Mucosa of descending colon (tissue), 3 donors: ENCODE data around the gene TAF4. TPM values are rescaled to one million over a fixed set of nuclear protein-coding genes. Genes with fewer than 3 reads are reported as not detected.
"Not testable (repeated sequence)": the region's sequence is repeated elsewhere in the genome, so short reads cannot be mapped to it uniquely, and the experiment has no call there.

ENCODE experiments used
- ATAC-seq: fragments of 200-7000 bp; cut with Tn5 transposase; one replicate; pipeline ENCODE4 v1.9.1; 2020; ENCODE audit warnings: mild to moderate bottlenecking, moderate library complexity
- DNase-seq, 3 donors: peaks; one replicate each; pipeline ENCODE4 v3.0.0-alpha.2; 2020
- H3K36me3 ChIP-seq: fragments of 200-600 bp; one replicate; pipeline ENCODE4 v1.8.0; 2021; ENCODE audit warnings: low read depth, mild to moderate bottlenecking
- H3K4me1 ChIP-seq: fragments of 200-600 bp; one replicate; pipeline ENCODE4 v1.8.0; 2021; ENCODE audit warnings: low read depth, mild to moderate bottlenecking
- H3K4me3 ChIP-seq: fragments of 200-600 bp; one replicate; pipeline ENCODE4 v1.8.0; 2021; ENCODE audit warnings: mild to moderate bottlenecking
- H3K9me3 ChIP-seq: fragments of 200-600 bp; one replicate; pipeline ENCODE4 v1.8.0; 2021; ENCODE audit warnings: mild to moderate bottlenecking
- intact Hi-C, 2 donors: fragments of 100-400 bp; cut with DNase I in 1 of 2; cut with micrococcal nuclease in 1 of 2; formaldehyde crosslinking; loops; one replicate each; pipeline versions ENCODE4 v1.11.0 to v1.11.1; 2022; cut with DNase I, micrococcal nuclease
- total RNA-seq, 3 donors: library from RNA; stranded (reverse); fragmentation: NEBNext Ultra II Directional in 2 of 3; extraction: Animal tissue kit (Norgen Biotek cat#: 25700) in 2 of 3; gene quantifications; one replicate each; pipeline versions ENCODE4 v1.2.1 to v1.2.4, GENCODE V29; 2021 to 2023
- TF ChIP-seq, protein P1 (sequence below): fragments of 200-600 bp; IDR thresholded peaks from one replicate; pipeline ENCODE4 v1.8.0; 2022; ENCODE audit warnings: antibody characterized with exemption, mild to moderate bottlenecking
- donor health status: DM: no; HTN: no; CAD: no; lungs with moderate emphysema.
- donor health status: DM: no; HTN: no; CAD: no.
- donor health status: DM: no; HTN: yes; CAD: no.

TAF4 gene
- total RNA-seq, 3 donors from 2014 or later, result 23.8 to 28.3 (median 27.5) TPM

DNA sequence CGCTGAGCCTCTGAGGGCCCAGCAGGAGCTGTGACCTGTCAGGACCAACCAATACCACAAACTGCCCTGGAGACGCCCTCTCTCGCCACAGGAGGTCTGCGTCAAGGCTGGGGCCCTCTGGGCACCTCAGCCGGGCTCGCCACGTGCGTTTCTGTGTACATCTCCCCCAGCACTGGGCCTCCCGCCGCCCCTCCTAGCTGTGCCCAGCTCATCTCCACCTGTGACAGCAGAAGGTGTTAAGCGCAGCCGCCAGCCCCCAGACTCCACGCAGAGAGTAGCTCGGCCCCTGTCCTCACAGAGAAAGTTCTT is 91.4 kb downstream of the TAF4 start:
- DNase-seq, result no peak
- no peak overlapping the region for H3K4me3 ChIP-seq

DNA sequence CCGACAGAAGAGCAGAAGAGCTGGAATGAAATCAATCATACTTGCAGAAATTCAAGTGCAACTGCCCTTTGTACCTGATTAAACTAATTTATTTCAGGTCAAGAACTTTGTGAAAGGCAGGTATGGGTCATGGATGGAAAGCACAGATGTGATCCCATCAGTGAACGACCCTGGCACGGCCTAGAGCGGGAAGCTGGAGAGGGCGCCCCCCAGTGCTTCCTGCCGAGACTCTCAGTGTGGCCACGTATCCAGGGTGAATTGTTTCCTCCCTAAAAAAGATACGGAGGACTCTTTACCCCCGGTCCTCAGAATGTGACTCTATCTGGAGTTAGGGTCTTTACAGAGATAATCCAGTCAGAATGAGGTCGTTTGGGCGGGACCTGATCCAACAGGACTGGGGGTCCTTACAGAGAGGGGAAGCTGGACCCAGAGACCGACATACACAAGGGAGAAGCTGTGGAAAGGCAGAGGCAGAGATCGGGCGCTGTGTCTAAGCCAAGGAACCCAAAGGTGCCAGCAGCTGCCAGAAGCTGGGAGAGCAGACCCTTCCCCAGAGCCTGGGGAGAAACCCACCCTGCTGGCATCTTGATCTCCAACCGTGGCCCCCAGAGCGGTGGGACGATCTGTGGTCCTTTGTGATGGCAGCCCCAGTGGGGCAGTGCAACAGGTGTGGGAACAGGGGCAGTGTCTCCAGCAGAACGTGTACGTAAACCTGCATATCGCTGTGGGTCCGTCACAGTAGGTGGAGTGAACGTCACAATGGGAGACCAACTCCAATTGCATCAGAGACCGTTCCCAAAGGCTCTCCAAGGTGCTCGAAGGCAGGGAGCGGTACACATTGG is 91.9 kb downstream of the TAF4 start:
- no peaks in the 10 kb centered on the region for H3K4me1 ChIP-seq
- no peaks in the 10 kb centered on the region for H3K36me3 ChIP-seq
- no peak for DNase-seq
- H3K9me3 ChIP-seq, result no peaks in the 10 kb centered on the region
- intact Hi-C loops, result no loop called here
- H3K4me3 ChIP-seq, result no peak overlapping the region
- TF ChIP-seq, protein P1, sequence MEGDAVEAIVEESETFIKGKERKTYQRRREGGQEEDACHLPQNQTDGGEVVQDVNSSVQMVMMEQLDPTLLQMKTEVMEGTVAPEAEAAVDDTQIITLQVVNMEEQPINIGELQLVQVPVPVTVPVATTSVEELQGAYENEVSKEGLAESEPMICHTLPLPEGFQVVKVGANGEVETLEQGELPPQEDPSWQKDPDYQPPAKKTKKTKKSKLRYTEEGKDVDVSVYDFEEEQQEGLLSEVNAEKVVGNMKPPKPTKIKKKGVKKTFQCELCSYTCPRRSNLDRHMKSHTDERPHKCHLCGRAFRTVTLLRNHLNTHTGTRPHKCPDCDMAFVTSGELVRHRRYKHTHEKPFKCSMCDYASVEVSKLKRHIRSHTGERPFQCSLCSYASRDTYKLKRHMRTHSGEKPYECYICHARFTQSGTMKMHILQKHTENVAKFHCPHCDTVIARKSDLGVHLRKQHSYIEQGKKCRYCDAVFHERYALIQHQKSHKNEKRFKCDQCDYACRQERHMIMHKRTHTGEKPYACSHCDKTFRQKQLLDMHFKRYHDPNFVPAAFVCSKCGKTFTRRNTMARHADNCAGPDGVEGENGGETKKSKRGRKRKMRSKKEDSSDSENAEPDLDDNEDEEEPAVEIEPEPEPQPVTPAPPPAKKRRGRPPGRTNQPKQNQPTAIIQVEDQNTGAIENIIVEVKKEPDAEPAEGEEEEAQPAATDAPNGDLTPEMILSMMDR, result no peak
- no peak for ATAC-seq

More for the DNA sequence above, 91.4 kb downstream of the TAF4 start:
- TF ChIP-seq, protein P1, result no peak
- no peak for ATAC-seq
- no peaks in the 10 kb centered on the region for H3K9me3 ChIP-seq
- H3K36me3 ChIP-seq, result no peaks in the 10 kb centered on the region
- H3K4me1 ChIP-seq, result no peaks in the 10 kb centered on the region
- intact Hi-C loops, result no loop called here

DNA sequence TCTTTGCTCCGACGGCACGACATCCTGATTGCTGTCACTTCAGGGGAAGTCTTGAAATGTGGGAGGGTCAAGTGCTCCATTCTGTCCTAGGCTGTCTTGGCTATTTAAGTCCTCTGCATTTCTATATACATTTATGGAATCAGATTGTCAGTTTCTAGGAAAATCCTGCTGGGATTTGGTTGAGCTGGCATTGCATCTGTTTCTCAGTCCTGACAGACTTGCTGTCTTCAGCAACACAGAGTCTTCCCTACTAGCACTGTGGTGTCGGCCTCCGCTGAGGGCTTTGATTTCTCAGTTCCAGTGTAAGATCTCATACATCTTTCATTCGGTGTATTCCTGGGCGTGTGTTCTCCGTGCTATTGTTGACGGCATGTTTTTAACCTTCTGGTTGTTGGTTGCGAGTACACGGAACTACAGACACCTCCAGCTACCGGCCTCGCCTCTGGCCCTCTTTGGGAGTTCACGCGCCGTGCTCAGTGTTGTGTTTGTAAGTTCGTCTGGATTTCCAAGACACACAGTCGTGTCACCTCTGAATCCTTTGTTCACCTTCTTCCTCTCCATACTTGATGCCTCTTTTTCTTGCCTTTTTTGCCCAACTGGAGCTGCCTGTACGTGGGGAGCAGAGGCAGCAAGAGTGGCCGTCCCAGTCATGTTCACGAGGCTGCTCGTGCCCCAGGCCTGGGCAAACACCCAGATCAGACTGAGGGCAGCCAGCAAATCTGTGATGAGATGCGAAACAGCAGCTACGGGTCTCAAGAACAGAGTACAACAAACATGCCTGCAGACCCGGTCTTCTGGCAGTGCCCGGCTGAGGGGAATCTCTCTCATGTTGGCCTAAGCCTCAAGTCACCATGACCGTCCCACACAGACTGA is 92.8 kb downstream of the TAF4 start:
- no peak overlapping the region for H3K4me3 ChIP-seq
- H3K4me1 ChIP-seq, result no peaks in the 10 kb centered on the region
- intact Hi-C loops, result no loop called here
- H3K36me3 ChIP-seq, result no peaks in the 10 kb centered on the region
- no peak for ATAC-seq
- no peak for DNase-seq
- TF ChIP-seq, protein P1, result no peak
- no peaks in the 10 kb centered on the region for H3K9me3 ChIP-seq

DNA sequence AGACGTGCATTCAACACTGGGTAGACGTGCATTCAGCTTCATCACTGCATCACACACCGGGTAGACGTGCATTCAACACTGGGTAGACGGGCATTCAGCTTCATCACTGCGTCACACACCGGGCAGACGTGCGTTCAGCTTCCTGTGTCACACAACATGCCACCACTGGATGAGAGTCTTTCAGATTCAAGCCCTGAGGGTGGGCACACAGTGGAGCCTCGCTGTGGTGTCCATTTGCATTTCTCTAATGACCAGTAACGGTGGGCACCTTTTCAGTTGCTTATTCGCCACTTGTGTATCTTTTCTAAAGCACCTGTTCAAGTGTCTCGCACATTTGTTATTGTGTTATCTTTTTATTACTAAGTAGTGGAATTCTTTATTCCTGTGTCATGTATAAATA is 94.1 kb downstream of the TAF4 start:
- H3K36me3 ChIP-seq, H3K9me3 ChIP-seq, ATAC-seq, H3K4me1 ChIP-seq, DNase-seq, H3K4me3 ChIP-seq, intact Hi-C loops: not testable (repeated sequence)

DNA sequence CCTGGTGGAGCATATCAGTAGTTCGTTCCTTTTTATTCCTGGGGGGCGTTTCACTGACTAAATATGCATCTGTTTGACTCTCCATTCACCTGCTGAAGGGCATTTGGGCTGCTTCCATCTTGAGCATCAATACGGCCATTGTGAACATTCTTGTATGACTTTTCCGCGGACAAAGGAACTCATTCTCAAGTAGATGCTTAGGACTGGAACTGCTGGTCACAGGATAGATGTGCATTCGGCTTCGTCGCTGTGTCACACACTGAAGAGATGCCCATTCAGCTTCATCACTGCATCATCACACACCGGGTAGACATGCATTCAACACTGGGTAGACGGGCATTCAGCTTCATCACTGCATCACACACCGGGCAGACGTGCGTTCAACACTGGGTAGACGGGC is 95.3 kb downstream of the TAF4 start:
- DNase-seq, result no peak
- ATAC-seq, result no peak
- Histone ChIP-seq H3K4me3 (no peak overlapping the region), H3K4me1 (no peaks in the 10 kb centered on the region), H3K9me3 (no peaks in the 10 kb centered on the region), H3K36me3 (no peaks in the 10 kb centered on the region)
- TF ChIP-seq, protein P1, result no peak
- intact Hi-C loops, result no loop called here

DNA sequence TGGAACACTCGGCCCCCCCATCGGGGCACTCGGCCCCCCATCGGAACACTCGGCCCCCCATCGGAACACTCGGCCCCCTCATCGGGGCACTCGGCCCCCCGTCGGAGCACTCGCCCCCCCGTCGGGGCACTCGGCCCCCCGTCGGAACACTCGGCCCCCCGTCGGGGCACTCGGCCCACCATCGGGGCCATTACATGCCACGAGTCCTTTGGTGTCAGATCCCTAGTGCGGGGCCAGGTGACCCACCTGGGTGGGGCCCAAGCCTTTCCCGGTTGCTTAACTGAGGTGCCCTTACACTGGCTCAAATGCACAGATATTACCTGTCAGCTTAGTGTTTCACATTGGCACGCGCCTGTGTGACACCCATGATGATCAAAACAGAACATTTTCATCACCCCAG is 95.9 kb downstream of the TAF4 start:
- H3K9me3 ChIP-seq, result no peaks in the 10 kb centered on the region
- DNase-seq (no peak), ATAC-seq (no peak)
- no peaks in the 10 kb centered on the region for H3K36me3 ChIP-seq
- no peaks in the 10 kb centered on the region for H3K4me1 ChIP-seq
- intact Hi-C loops, result no loop called here
- TF ChIP-seq, protein P1, result no peak
- H3K4me3 ChIP-seq, result no peak overlapping the region
